IPS-18a (cell line): Measurements from ENCODE around the gene ALPI.

Experiments
- H3K27ac ChIP-seq: one replicate; pipeline ENCODE4 v1.5.1; 2013; ENCODE audit warnings: low read length
- H3K27me3 ChIP-seq: one replicate; pipeline ENCODE4 v1.6.1; 2013; ENCODE audit warnings: mild to moderate bottlenecking, low read length; ENCODE audit not compliant: control insufficient read depth, insufficient read depth
- H3K36me3 ChIP-seq: one replicate; pipeline ENCODE4 v1.6.1; 2013; ENCODE audit warnings: low read depth, low read length; ENCODE audit not compliant: control insufficient read depth
- H3K4me1 ChIP-seq: one replicate; pipeline ENCODE4 v1.6.1; 2013; ENCODE audit warnings: low read depth, low read length; ENCODE audit not compliant: control insufficient read depth
- H3K4me3 ChIP-seq: one replicate; pipeline ENCODE4 v1.5.1; 2013; ENCODE audit warnings: low read length
- H3K9ac ChIP-seq: one replicate; pipeline ENCODE4 v1.6.1; 2013; ENCODE audit warnings: mild to moderate bottlenecking, low read length, moderate library complexity
- H3K9me3 ChIP-seq: one replicate; pipeline ENCODE4 v1.6.1; 2013; ENCODE audit warnings: low read depth, low read length; ENCODE audit not compliant: control insufficient read depth

The ALPI gene

DNA sequence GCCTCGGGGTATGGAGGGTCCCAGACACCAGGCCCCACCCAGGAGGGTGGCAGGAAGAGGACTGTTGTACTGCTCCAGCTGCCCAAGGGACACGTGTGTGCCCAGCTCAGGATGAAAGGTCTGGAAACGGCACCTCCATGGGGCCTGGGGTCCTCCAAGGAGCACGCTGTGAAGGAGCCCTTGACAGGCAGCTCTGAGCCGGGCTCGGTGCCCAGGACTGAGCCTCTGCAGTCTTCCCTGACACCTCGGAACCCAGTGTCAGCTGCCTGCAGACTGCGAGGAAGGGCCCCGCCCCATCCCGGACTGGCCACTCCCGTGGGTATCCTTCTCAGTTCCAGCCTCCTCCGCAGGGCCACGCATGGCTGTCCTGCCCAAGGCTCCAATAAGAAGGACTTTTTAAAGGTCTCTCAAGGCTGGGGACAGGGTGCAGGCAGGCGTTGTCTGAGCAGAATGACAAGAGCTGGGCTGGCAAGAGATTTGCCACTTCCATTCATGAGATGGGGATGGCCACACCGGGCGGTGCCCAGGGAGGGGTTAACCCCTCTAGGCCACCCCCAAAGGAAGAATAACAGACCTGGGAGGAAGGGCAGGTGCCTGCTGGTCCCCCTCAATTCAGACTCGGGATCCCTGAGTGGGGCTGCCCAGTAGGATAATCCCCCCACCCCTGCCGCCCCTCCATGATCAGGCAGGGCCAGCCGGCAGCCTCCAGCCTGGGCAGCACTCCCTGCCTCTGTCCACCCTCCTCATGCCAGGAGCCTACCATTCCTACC lies 22.8 kb downstream of the ALPI start:
- Histone ChIP-seq H3K4me3 (no peak overlapping the region), H3K4me1 (no peaks in the 10 kb centered on the region), H3K9me3 (no peaks in the 10 kb centered on the region), H3K27me3 (peaks cover 11% of the 10 kb centered on the region), H3K9ac (no peak overlapping the region), H3K36me3 (no peaks in the 10 kb centered on the region), H3K27ac (no peak overlapping the region)

GRCh38 chr2:232479341-232480200 lies 23.6 kb downstream of the ALPI start:
- H3K27me3 ChIP-seq, result peaks cover 14% of the 10 kb centered on the region
- H3K9me3 ChIP-seq, result no peaks in the 10 kb centered on the region
- no peak overlapping the region for H3K4me3 ChIP-seq
- H3K4me1 ChIP-seq, result no peaks in the 10 kb centered on the region
- H3K36me3 ChIP-seq, result no peaks in the 10 kb centered on the region
- no peak overlapping the region for H3K27ac ChIP-seq
- no peak overlapping the region for H3K9ac ChIP-seq

GRCh38 chr2:232480201-232481190 lies 24.5 kb downstream of the ALPI start:
- peaks cover 24% of the 10 kb centered on the region for H3K27me3 ChIP-seq
- H3K9ac ChIP-seq, result no peak overlapping the region
- H3K36me3 ChIP-seq, result no peaks in the 10 kb centered on the region
- no peak overlapping the region for H3K27ac ChIP-seq
- no peaks in the 10 kb centered on the region for H3K9me3 ChIP-seq
- H3K4me3 ChIP-seq, result no peak overlapping the region
- H3K4me1 ChIP-seq, result no peaks in the 10 kb centered on the region

- H3K36me3 ChIP-seq, result no peaks in the 10 kb centered on the region
- H3K4me3 ChIP-seq, result no peak overlapping the region
- H3K27me3 ChIP-seq, result peaks cover 34% of the 10 kb centered on the region
- H3K4me1 ChIP-seq, result no peaks in the 10 kb centered on the region
- H3K9me3 ChIP-seq, result no peaks in the 10 kb centered on the region
- H3K27ac ChIP-seq, result no peak overlapping the region
- H3K9ac ChIP-seq, result no peak overlapping the region
Observed at GRCh38 chr2:232481322-232482140, 25.6 kb downstream of the ALPI start.

- Histone ChIP-seq H3K27me3 (peaks cover 44% of the 10 kb centered on the region), H3K4me1 (no peaks in the 10 kb centered on the region)
Observed at GRCh38 chr2:232482301-232483238, 26.6 kb downstream of the ALPI start.

DNA sequence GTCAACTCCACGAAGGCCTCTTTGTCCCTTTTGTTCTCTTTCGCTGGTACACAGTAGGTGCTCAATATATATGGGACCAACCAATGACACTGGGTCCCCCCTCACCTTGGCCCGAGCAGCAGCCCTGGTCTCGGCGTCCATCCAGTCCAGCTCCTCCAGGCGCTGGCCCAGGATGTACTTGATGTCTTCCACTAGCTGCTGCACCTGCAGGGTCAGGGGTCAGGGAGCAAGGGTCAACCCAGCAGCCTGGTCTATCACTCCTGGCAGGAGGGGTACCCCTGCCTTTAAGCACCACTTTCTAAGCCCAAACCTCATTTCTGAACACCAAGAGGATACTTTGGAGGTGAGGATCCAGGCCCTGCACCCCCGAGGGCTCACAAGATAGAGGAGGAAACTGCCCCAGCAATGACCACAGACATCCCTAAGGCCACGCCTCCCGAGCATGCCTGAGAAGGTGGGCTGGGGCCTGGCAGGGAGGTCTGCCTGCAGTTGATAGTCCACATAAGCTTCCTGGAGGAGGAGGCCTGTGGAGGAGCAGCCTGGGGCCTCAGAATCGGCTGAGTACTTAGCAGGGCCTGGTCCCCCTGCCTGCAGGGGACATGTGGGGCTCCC lies 27.5 kb downstream of the ALPI start:
- Histone ChIP-seq H3K4me1 (no peaks in the 10 kb centered on the region), H3K9ac (no peak overlapping the region), H3K27me3 (peaks cover 52% of the 10 kb centered on the region), H3K36me3 (no peaks in the 10 kb centered on the region), H3K9me3 (no peaks in the 10 kb centered on the region), H3K4me3 (no peak overlapping the region), H3K27ac (no peak overlapping the region)

More at GRCh38 chr2:232482301-232483238, 26.6 kb downstream of the ALPI start:
- Histone ChIP-seq H3K27ac (no peak overlapping the region), H3K9me3 (no peaks in the 10 kb centered on the region), H3K36me3 (no peaks in the 10 kb centered on the region), H3K9ac (no peak overlapping the region), H3K4me3 (no peak overlapping the region)

DNA sequence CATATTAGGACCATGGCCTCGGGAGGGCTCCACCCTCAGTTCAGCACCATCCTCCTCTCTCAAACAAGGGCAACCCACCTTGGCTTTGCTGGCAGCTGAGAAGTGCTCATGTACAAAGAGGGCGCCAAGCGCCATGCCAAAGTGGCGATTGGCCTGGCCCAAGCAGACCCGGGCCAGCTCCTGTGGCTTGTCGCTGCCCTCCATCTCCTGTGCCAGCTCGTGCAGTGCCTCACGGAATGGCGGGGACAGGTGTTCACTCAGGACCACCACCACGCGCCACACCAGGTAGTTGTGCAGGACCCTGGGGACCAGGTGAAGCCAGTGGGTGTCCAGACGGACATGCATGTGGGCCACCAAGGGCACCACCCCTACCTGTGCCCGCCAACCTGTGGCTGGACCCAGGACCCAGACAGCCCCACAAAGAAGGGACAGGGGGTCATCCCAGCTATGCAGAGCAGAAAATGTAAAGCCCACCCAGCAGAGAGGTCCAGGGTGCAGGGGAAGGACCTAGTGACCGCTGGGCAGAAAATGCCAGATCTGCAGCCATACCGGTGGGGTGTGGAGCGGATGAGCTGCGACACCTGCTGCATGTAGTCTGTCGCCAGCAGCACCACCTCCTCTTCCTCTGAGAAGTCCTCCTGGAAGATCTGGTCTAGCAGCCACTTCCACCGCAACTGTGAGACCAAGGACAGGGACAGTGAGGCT lies 28.1 kb downstream of the ALPI start:
- Histone ChIP-seq H3K27ac (no peak overlapping the region), H3K4me3 (no peak overlapping the region), H3K4me1 (no peaks in the 10 kb centered on the region), H3K36me3 (no peaks in the 10 kb centered on the region), H3K9me3 (no peaks in the 10 kb centered on the region), H3K27me3 (peaks cover 58% of the 10 kb centered on the region), H3K9ac (no peak overlapping the region)

- H3K9me3 ChIP-seq, result no peaks in the 10 kb centered on the region
- no peak overlapping the region for H3K27ac ChIP-seq
- H3K27me3 ChIP-seq, result peaks cover 66% of the 10 kb centered on the region
- H3K9ac ChIP-seq, result no peak overlapping the region
- peaks cover 7% of the 10 kb centered on the region for H3K4me1 ChIP-seq
- H3K4me3 ChIP-seq, result no peak overlapping the region
- H3K36me3 ChIP-seq, result no peaks in the 10 kb centered on the region
Observed at GRCh38 chr2:232484628-232485347, 28.8 kb downstream of the ALPI start.

DNA sequence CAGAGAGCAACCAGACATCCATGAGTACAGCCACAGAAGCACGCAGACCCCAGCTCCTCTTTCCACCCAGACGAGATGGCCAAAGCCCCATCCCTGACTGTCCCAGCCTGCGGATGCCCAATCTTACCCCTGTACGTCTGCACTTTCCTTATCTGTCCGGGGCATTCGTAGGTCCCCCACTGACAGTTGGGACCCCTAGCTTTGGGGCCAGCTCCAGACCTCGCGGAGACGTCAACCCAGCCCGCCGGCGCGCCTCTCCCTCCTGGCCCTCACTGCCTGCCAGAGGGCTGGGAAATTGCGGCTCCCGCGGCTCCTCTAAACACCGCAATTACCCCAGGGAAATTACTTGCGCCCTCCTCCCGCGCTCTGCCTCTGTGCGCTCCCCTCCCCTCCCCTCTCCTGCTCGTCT lies 29.4 kb downstream of the ALPI start:
- Histone ChIP-seq H3K27ac (no peak overlapping the region), H3K9me3 (no peaks in the 10 kb centered on the region), H3K9ac (no peak overlapping the region), H3K4me3 (peak overlapping the region; percentile 42), H3K36me3 (no peaks in the 10 kb centered on the region), H3K4me1 (peaks cover 8% of the 10 kb centered on the region), H3K27me3 (peaks cover 71% of the 10 kb centered on the region)
